Raji (cell line): ENCODE measurements around the gene IPO13.

ENCODE experiments used
- POLR2A ChIP-seq: IDR thresholded peaks from 2 replicates; pipeline ENCODE4 v1.6.1; 2011; ENCODE audit warnings: low read depth, low read length, control low read depth; ENCODE audit not compliant: insufficient read depth

IPO13 gene

GRCh38 chr1:43957407-43958040 is 10.8 kb downstream of the IPO13 start:
- no peak for TF ChIP-seq POLR2A

- TF ChIP-seq POLR2A, result no peak
Measured at GRCh38 chr1:43958351-43959255, 11.9 kb downstream of the IPO13 start.

- TF ChIP-seq POLR2A, result no peak
Measured at GRCh38 chr1:43960798-43961197, 14.0 kb downstream of the IPO13 start.

GRCh38 chr1:43961692-43962091 is 14.9 kb downstream of the IPO13 start:
- no peak for TF ChIP-seq POLR2A

GRCh38 chr1:43962324-43962723 is 15.6 kb downstream of the IPO13 start:
- no peak for TF ChIP-seq POLR2A

- TF ChIP-seq POLR2A, result no peak
Measured at GRCh38 chr1:43963006-43963405, 16.3 kb downstream of the IPO13 start.

GRCh38 chr1:43963890-43964289 is 17.1 kb downstream of the IPO13 start:
- TF ChIP-seq POLR2A, result no peak

GRCh38 chr1:43965316-43965715 is 18.6 kb downstream of the IPO13 start:
- no peak for TF ChIP-seq POLR2A

- no peak for TF ChIP-seq POLR2A
Measured at GRCh38 chr1:43968348-43968948, 21.7 kb downstream of the IPO13 start.

GRCh38 chr1:43969416-43969745 is 22.6 kb downstream of the IPO13 start:
- TF ChIP-seq POLR2A, result no peak

GRCh38 chr1:43969746-43970466 is 23.2 kb downstream of the IPO13 start, which contains the start of gene DPH2:
DPH2 (plus strand) TSS chr1:43970010; CDS start chr1:43970176, 166 bp downstream.
- peak; percentile 75 for TF ChIP-seq POLR2A

GRCh38 chr1:43970502-43970901 is 23.8 kb downstream of the IPO13 start:
- TF ChIP-seq POLR2A, result no peak

GRCh38 chr1:43970911-43971310 is 24.2 kb downstream of the IPO13 start:
- no peak for TF ChIP-seq POLR2A

GRCh38 chr1:43971336-43971980 is 24.7 kb downstream of the IPO13 start:
- no peak for TF ChIP-seq POLR2A

GRCh38 chr1:43973981-43974442 is 27.3 kb downstream of the IPO13 start:
- TF ChIP-seq POLR2A, result no peak
